ENCODE results near the gene SURF4. TPM values are rescaled to one million over a fixed set of nuclear protein-coding genes. Genes with fewer than 3 reads are reported as not detected.

SURF4 gene
- total and polyA plus RNA-seq, 2 donors (not counting 3 experiments of a cell fraction or from before 2014, with no cell fraction given), result 216 to 358 TPM

GRCh38 chr9:133366435-133366834, 9.4 kb downstream of the SURF4 start:
- Histone ChIP-seq H3K9me3 (replicated peaks; ENCODE audit: control insufficient read depth, insufficient read depth, low read length) (no peaks in the 10 kb centered on the region), H3K27me3 (ENCODE audit: control insufficient read depth in 2 of 2, insufficient read depth in 2 of 2, low read length in 2 of 2) (no peaks in the 10 kb centered on the region), H3K4me2 (ENCODE audit: insufficient read depth, low read length) (no peak overlapping the region), H4K20me1 (replicated peaks; ENCODE audit: control insufficient read depth, extremely low read depth, insufficient read depth, low read length) (no peaks in the 10 kb centered on the region), H3K9me1 (replicated peaks; ENCODE audit: control insufficient read depth, extremely low read depth, insufficient read depth, low read length) (no peaks in the 10 kb centered on the region), H3K4me1 (ENCODE audit: control insufficient read depth, extremely low read depth, insufficient read depth, low read length) (peaks cover 15% of the 10 kb centered on the region), H3K79me2 (ENCODE audit: control insufficient read depth, insufficient read depth, low read length) (peaks cover 67% of the 10 kb centered on the region), H2AFZ (ENCODE audit: low read depth, low read length) (no peak overlapping the region), H3K9ac (replicated peaks; ENCODE audit: extremely low read depth, insufficient read depth, low read length) (no peak overlapping the region), H3K27ac (ENCODE audit: insufficient read depth, low read depth, low read length) (no peak overlapping the region), H3K36me3 (ENCODE audit: control insufficient read depth in 2 of 2, extremely low read depth in 1 of 2, insufficient read depth in 2 of 2, low read length in 2 of 2) (peaks cover 32 to 68% of the 10 kb centered on the region in 2 experiments), H3K4me3 (replicated peaks in 1 of 3; ENCODE audit: insufficient read depth in 1 of 3, low read depth in 1 of 3, low read length in 3 of 3) (no peak overlapping the region)
- CTCF ChIA-PET, result interaction anchor here (1.2 kb wide), 1 partner anchor 9 kb away, joined by 5 read pairs; the partner anchor contains the start of genes STKLD1 and SURF4
- intact Hi-C loops (cut with micrococcal nuclease) (no loop called here), dilution Hi-C loops (cut with MboI; ENCODE audit: extremely low pct_ligation_motif_present, low sequenced_read_pairs) (no loop called here)
- DNase-seq (ENCODE audit: low read depth, low spot score) (no peak), FAIRE-seq (no peak)
- POLR2A ChIA-PET, result no interaction called here
- TF ChIP-seq MAX (IDR thresholded peaks at IDR 0.05; ENCODE audit: insufficient read depth, insufficient read length), result no peak
- no peak for TF ChIP-seq JUN (IDR thresholded peaks at IDR 0.05; ENCODE audit: borderline replicate concordance, insufficient read depth, insufficient read length, low read depth)
- no peak for TF ChIP-seq CTCF (IDR thresholded peaks at IDR 0.05; ENCODE audit: extremely low read depth in 1 of 2, insufficient read depth in 1 of 2, low read depth in 1 of 2, low read length in 2 of 2)
- no peak for TF ChIP-seq POLR2A (IDR thresholded peaks at IDR 0.05; ENCODE audit: low read depth, low read length)
- no peak for TF ChIP-seq EZH2 (IDR thresholded peaks at IDR 0.05; ENCODE audit: borderline replicate concordance, low read depth, low read length, severe bottlenecking)
- no TSS peak for BruUV-seq (replicated peaks)

Measured in endothelial cell of umbilical vein (primary cell).